Measurements from ENCODE around the gene FOS.
A peak's percentile ranks its signal among the peaks of the same experiment; 100 is the strongest.
"Not testable (repeated sequence)": the region's sequence is repeated elsewhere in the genome, so short reads cannot be mapped to it uniquely, and the experiment has no call there.

The FOS gene

GRCh38 chr14:75232191-75232590 is 46.4 kb upstream of the FOS start:
- no CpG with 5 or more reads among the region's 1 CpG for WGBS (ENCODE audit: extremely low coverage, insufficient coverage, insufficient read length)
- Histone ChIP-seq H3K9me3 (ENCODE audit: insufficient read depth, low read depth, low read length) (peaks cover 1% of the 10 kb centered on the region), H3K27me3 (ENCODE audit: insufficient read depth, low read length) (no peaks in the 10 kb centered on the region), H2BK12ac (ENCODE audit: low read length) (no peak overlapping the region), H2AK5ac (ENCODE audit: low read length) (no peak overlapping the region), H3K18ac (ENCODE audit: low read length) (no peak overlapping the region), H2AFZ (ENCODE audit: insufficient read depth, low read length, poor library complexity) (no peak overlapping the region), H3K79me1 (ENCODE audit: low read length) (peaks cover 4% of the 10 kb centered on the region), H3K9ac (ENCODE audit: low read length) (no peak overlapping the region), H4K91ac (ENCODE audit: low read depth, low read length) (no peak overlapping the region), H3K4ac (ENCODE audit: low read depth, low read length) (no peak overlapping the region), H4K12ac (ENCODE audit: low read depth, low read length) (no peak overlapping the region), H4K8ac (ENCODE audit: low read depth, low read length) (no peak overlapping the region), H2BK120ac (ENCODE audit: insufficient read depth, low read length, poor library complexity) (no peak overlapping the region), H3K23ac (ENCODE audit: low read length) (no peak overlapping the region), H3K4me2 (ENCODE audit: low read length) (no peak overlapping the region), H2BK5ac (ENCODE audit: low read depth, low read length, poor library complexity) (no peak overlapping the region), H3K27ac (ENCODE audit: low read depth, low read length) (no peak overlapping the region), H3K4me1 (ENCODE audit: control insufficient read depth in 1 of 2, insufficient read depth in 2 of 2, low read length in 2 of 2) (peaks cover 8 to 9% of the 10 kb centered on the region in 2 experiments), H3K79me2 (ENCODE audit: control insufficient read depth, insufficient read depth, low read length, poor library complexity) (no peaks in the 10 kb centered on the region), H3K14ac (ENCODE audit: low read length) (no peak overlapping the region), H3K36me3 (ENCODE audit: control insufficient read depth in 1 of 2, insufficient read depth in 2 of 2, low read length in 2 of 2) (no peaks in the 10 kb centered on the region), H3K4me3 (ENCODE audit: low read depth, low read length) (no peak overlapping the region)
- DNase-seq = no peak

- Histone ChIP-seq H3K79me2 (ENCODE audit: control insufficient read depth, insufficient read depth, low read length, poor library complexity) (no peaks in the 10 kb centered on the region), H2AK5ac (ENCODE audit: low read length) (peak overlapping the region; percentile 15), H3K4me1 (ENCODE audit: control insufficient read depth in 1 of 2, insufficient read depth in 2 of 2, low read length in 2 of 2) (peaks cover 8 to 13% of the 10 kb centered on the region in 2 experiments), H3K79me1 (ENCODE audit: low read length) (peaks cover 4% of the 10 kb centered on the region), H2BK12ac (ENCODE audit: low read length) (no peak overlapping the region), H3K9ac (ENCODE audit: low read length) (no peak overlapping the region), H3K4me2 (ENCODE audit: low read length) (no peak overlapping the region), H4K8ac (ENCODE audit: low read depth, low read length) (no peak overlapping the region), H3K27ac (ENCODE audit: low read depth, low read length) (no peak overlapping the region), H3K36me3 (ENCODE audit: control insufficient read depth in 1 of 2, insufficient read depth in 2 of 2, low read length in 2 of 2) (no peaks in the 10 kb centered on the region), H2AFZ (ENCODE audit: insufficient read depth, low read length, poor library complexity) (no peak overlapping the region), H4K12ac (ENCODE audit: low read depth, low read length) (no peak overlapping the region), H4K91ac (ENCODE audit: low read depth, low read length) (peak overlapping the region; percentile 8), H2BK5ac (ENCODE audit: low read depth, low read length, poor library complexity) (no peak overlapping the region), H2BK120ac (ENCODE audit: insufficient read depth, low read length, poor library complexity) (no peak overlapping the region), H3K9me3 (ENCODE audit: insufficient read depth, low read depth, low read length) (no peaks in the 10 kb centered on the region), H3K14ac (ENCODE audit: low read length) (no peak overlapping the region), H3K4ac (ENCODE audit: low read depth, low read length) (no peak overlapping the region), H3K18ac (ENCODE audit: low read length) (no peak overlapping the region), H3K23ac (ENCODE audit: low read length) (no peak overlapping the region), H3K27me3 (ENCODE audit: insufficient read depth, low read length) (no peaks in the 10 kb centered on the region), H3K4me3 (ENCODE audit: low read depth, low read length) (no peak overlapping the region)
- no peak for DNase-seq
- WGBS (ENCODE audit: extremely low coverage, insufficient coverage, insufficient read length) = no CpG with 5 or more reads among the region's 2 CpGs
These were observed 46.0 kb upstream of the FOS start for GRCh38 chr14:75232597-75232996.

GRCh38 chr14:75234173-75235115 is 44.2 kb upstream of the FOS start:
- Histone ChIP-seq H3K4me3 (ENCODE audit: low read depth, low read length) (no peak overlapping the region), H4K12ac (ENCODE audit: low read depth, low read length) (no peak overlapping the region), H3K23ac (ENCODE audit: low read length) (no peak overlapping the region), H3K4me2 (ENCODE audit: low read length) (peak overlapping the region; percentile 6), H2BK120ac (ENCODE audit: insufficient read depth, low read length, poor library complexity) (peak overlapping the region; percentile 88), H2AFZ (ENCODE audit: insufficient read depth, low read length, poor library complexity) (no peak overlapping the region), H3K9ac (ENCODE audit: low read length) (no peak overlapping the region), H3K4ac (ENCODE audit: low read depth, low read length) (no peak overlapping the region), H3K27me3 (ENCODE audit: insufficient read depth, low read length) (no peaks in the 10 kb centered on the region), H4K8ac (ENCODE audit: low read depth, low read length) (peak overlapping the region; percentile 19), H3K27ac (ENCODE audit: low read depth, low read length) (peak overlapping the region; percentile 90), H3K14ac (ENCODE audit: low read length) (no peak overlapping the region), H3K36me3 (ENCODE audit: control insufficient read depth in 1 of 2, insufficient read depth in 2 of 2, low read length in 2 of 2) (no peaks in the 10 kb centered on the region), H2BK12ac (ENCODE audit: low read length) (peak overlapping the region; percentile 72), H2AK5ac (ENCODE audit: low read length) (no peak overlapping the region), H3K9me3 (ENCODE audit: insufficient read depth, low read depth, low read length) (no peaks in the 10 kb centered on the region), H2BK5ac (ENCODE audit: low read depth, low read length, poor library complexity) (peak overlapping the region; percentile 62), H3K79me1 (ENCODE audit: low read length) (peaks cover 4% of the 10 kb centered on the region), H3K79me2 (ENCODE audit: control insufficient read depth, insufficient read depth, low read length, poor library complexity) (no peaks in the 10 kb centered on the region), H4K91ac (ENCODE audit: low read depth, low read length) (peak overlapping the region; percentile 81), H3K18ac (ENCODE audit: low read length) (peak overlapping the region; percentile 46), H3K4me1 (ENCODE audit: control insufficient read depth in 1 of 2, insufficient read depth in 2 of 2, low read length in 2 of 2) (peaks cover 11 to 13% of the 10 kb centered on the region in 2 experiments)
- DNase-seq = peak in 1 of 2 donors; percentile 58
- WGBS (ENCODE audit: extremely low coverage, insufficient coverage, insufficient read length) = no CpG with 5 or more reads among the region's 19 CpGs

- not testable (repeated sequence) for H3K4me2 ChIP-seq (ENCODE audit: low read length); H3K23ac ChIP-seq (ENCODE audit: low read length); H3K79me2 ChIP-seq (ENCODE audit: control insufficient read depth, insufficient read depth, low read length, poor library complexity); H2AFZ ChIP-seq (ENCODE audit: insufficient read depth, low read length, poor library complexity); H2BK120ac ChIP-seq (ENCODE audit: insufficient read depth, low read length, poor library complexity); H3K79me1 ChIP-seq (ENCODE audit: low read length); H2BK12ac ChIP-seq (ENCODE audit: low read length); H3K4me1 ChIP-seq (ENCODE audit: control insufficient read depth in 1 of 2, insufficient read depth in 2 of 2, low read length in 2 of 2); DNase-seq; H4K12ac ChIP-seq (ENCODE audit: low read depth, low read length); H3K4me3 ChIP-seq (ENCODE audit: low read depth, low read length); H2AK5ac ChIP-seq (ENCODE audit: low read length); H3K9me3 ChIP-seq (ENCODE audit: insufficient read depth, low read depth, low read length); H2BK5ac ChIP-seq (ENCODE audit: low read depth, low read length, poor library complexity); H4K91ac ChIP-seq (ENCODE audit: low read depth, low read length); H3K9ac ChIP-seq (ENCODE audit: low read length); H3K18ac ChIP-seq (ENCODE audit: low read length); H3K27ac ChIP-seq (ENCODE audit: low read depth, low read length); H4K8ac ChIP-seq (ENCODE audit: low read depth, low read length); H3K36me3 ChIP-seq (ENCODE audit: control insufficient read depth in 1 of 2, insufficient read depth in 2 of 2, low read length in 2 of 2); H3K4ac ChIP-seq (ENCODE audit: low read depth, low read length); H3K14ac ChIP-seq (ENCODE audit: low read length); H3K27me3 ChIP-seq (ENCODE audit: insufficient read depth, low read length)
- no CpG with 5 or more reads among the region's 7 CpGs for WGBS (ENCODE audit: extremely low coverage, insufficient coverage, insufficient read length)
These were observed 43.4 kb upstream of the FOS start for GRCh38 chr14:75235198-75235597.

Measured in trophoblast cell (in vitro differentiated cells and primary cell).